AG04449 (cell line): Measurements from ENCODE around the gene MRPL9.
A peak's percentile ranks its signal among the peaks of the same experiment; 100 is the strongest.

Source experiments
- CTCF ChIA-PET: fragments of 350-600 bp; formaldehyde crosslinking; extraction: SDS; loops from one replicate; lab custom pipeline; 2021; ENCODE audit warnings: antibody characterized with exemption; lab: Yijun Ruan, JAX
- POLR2A ChIA-PET: fragments of 400-600, 350-600 bp; formaldehyde crosslinking; extraction: SDS; loops from one replicate; lab custom pipeline; 2020; ENCODE audit warnings: antibody characterized with exemption, inconsistent platforms; lab: Yijun Ruan, JAX
- DNase-seq: peaks from one replicate; pipeline ENCODE4 v3.0.0-alpha.2; 2010; ENCODE audit warnings: low read depth, low spot score
- H3K4me3 ChIP-seq: 2 replicates; pipeline ENCODE4 v1.5.1; 2011; ENCODE audit warnings: low read depth, mild to moderate bottlenecking, control low read depth, low read length
- CTCF ChIP-seq: IDR thresholded peaks from one replicate; pipeline ENCODE4 v1.5.1; 2011; ENCODE audit warnings: mild to moderate bottlenecking, moderate library complexity, low read length, control low read depth, inconsistent platforms; ENCODE audit not compliant: insufficient read depth; ENCODE audit errors: missing control alignments

MRPL9 gene

GRCh38 chr1:151801310-151801820, 38.1 kb upstream of the MRPL9 start:
- TF ChIP-seq CTCF = no peak
- ChIA-PET POLR2A (no interaction called here), CTCF (no interaction called here)
- no peak overlapping the region for H3K4me3 ChIP-seq
- no peak for DNase-seq

- ChIA-PET POLR2A (no interaction called here), CTCF (no interaction called here)
- DNase-seq = no peak
- no peak for TF ChIP-seq CTCF
- H3K4me3 ChIP-seq = no peak overlapping the region
Observed at GRCh38 chr1:151800830-151801229, 37.5 kb upstream of the MRPL9 start.

GRCh38 chr1:151799179-151800022, 36.1 kb upstream of the MRPL9 start:
- TF ChIP-seq CTCF = no peak
- no peak overlapping the region for H3K4me3 ChIP-seq
- ChIA-PET POLR2A (no interaction called here), CTCF (interaction anchor here (2.2 kb wide), 1 partner anchor 10 kb away, joined by 9 read pairs; the partner anchor contains the start of gene TDRKH)
- no peak for DNase-seq

- no peak for DNase-seq
- CTCF ChIA-PET = interaction anchor here (2.2 kb wide), 1 partner anchor 9 kb away, joined by 9 read pairs; the partner anchor contains the start of gene TDRKH
- POLR2A ChIA-PET = no interaction called here
- H3K4me3 ChIP-seq = no peak overlapping the region
- no peak for TF ChIP-seq CTCF
Observed at GRCh38 chr1:151798571-151798970, 35.3 kb upstream of the MRPL9 start.

- peak overlapping the region; percentile 56 for H3K4me3 ChIP-seq
- no peak for DNase-seq
- POLR2A ChIA-PET = no interaction called here
- TF ChIP-seq CTCF = no peak
- CTCF ChIA-PET = interaction anchor here (2.4 kb wide), 1 partner anchor 11 kb away, joined by 6 read pairs; no protein-coding TSS in a partner anchor
Observed at GRCh38 chr1:151790940-151791651, 27.8 kb upstream of the MRPL9 start.
